ENCODE measurements around the gene FBN2.

Gene FBN2

GRCh38 chr5:128259607-128260021 is 278.4 kb downstream of the FBN2 start:
- in situ Hi-C loops (cut with MboI; ENCODE audit: low sequenced_read_pairs), result no loop called here

- in situ Hi-C loops (cut with MboI; ENCODE audit: low sequenced_read_pairs), result no loop called here
Observed at GRCh38 chr5:128258372-128258771, 279.7 kb downstream of the FBN2 start.

- in situ Hi-C loops (cut with MboI; ENCODE audit: low sequenced_read_pairs), result no loop called here
Observed at GRCh38 chr5:128257076-128257475, 281.0 kb downstream of the FBN2 start.

GRCh38 chr5:128254789-128255188 is 283.3 kb downstream of the FBN2 start:
- in situ Hi-C loops (cut with MboI; ENCODE audit: low sequenced_read_pairs), result no loop called here

GRCh38 chr5:128253880-128254279 is 284.2 kb downstream of the FBN2 start:
- in situ Hi-C loops (cut with MboI; ENCODE audit: low sequenced_read_pairs), result no loop called here

DNA sequence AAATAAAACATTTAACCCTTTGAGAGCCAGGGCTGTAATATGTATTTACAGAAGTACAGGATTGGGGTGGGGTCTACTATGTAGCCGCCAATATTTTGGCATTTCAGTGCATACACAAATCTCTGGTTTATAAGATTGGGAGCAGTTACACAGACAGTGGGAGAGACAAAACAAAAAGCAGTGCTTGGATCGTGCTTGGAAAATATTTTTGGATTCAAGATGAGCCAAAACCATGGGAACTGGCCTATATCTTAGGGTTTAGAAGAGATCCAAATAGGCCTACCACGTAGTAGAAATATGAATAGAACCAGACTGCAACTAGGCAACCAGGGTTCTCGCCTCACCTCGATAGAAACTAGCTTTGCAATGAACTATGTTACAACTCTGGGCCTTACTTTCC is 284.9 kb downstream of the FBN2 start:
- in situ Hi-C loops (cut with MboI; ENCODE audit: low sequenced_read_pairs), result no loop called here

DNA sequence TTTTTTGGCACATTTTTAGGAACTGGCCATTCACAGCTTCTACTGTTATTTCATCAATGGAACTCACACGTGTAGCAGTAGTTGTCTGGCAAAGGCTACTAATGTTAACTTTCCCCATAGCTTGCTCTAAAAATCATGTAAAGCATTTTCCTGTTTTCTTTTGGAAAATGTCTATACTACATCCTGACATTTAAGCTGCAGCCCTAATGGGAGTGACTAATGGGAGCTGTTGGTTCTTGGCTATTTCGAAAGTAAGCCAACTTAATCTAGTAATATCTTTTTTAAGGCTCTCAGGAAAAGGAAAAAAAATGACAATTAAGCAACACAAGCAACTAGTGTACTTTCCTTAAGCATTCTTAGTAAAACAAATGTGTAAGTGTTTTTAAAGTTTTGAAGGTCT is 285.3 kb downstream of the FBN2 start:
- in situ Hi-C loops (cut with MboI; ENCODE audit: low sequenced_read_pairs), result no loop called here

GRCh38 chr5:128252196-128252595 is 285.8 kb downstream of the FBN2 start:
- in situ Hi-C loops (cut with MboI; ENCODE audit: low sequenced_read_pairs), result no loop called here

- in situ Hi-C loops (cut with MboI; ENCODE audit: low sequenced_read_pairs), result no loop called here
Observed at GRCh38 chr5:128245974-128246373, 292.1 kb downstream of the FBN2 start.

DNA sequence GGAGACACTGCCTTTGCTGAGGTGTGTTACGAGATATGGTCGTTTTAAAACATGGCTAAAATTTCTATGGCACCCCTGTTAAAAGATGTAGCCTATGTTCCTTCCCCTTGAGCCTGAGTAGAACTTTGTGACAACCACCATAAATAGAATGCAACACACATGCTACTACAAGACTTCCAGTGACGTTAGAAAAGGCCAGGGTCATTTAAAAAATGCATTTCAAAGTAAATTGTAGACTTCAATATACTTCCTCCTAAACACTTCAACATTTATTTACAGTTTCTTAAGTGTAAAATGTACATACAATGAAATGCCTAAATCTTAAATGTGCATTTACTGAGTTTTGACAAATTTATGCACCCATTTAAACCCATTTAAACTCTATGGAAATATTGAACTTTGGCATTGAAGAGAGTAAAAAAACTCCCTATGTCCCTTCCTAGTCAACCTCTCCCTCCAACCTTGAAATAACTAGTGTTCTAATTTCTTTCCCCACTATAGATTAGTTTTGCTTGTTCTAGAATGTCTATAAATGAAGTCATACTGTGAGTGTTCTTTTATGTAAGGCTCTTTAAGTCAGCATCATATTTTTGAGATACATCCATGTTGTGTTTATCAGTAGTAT is 294.0 kb downstream of the FBN2 start:
- in situ Hi-C loops (cut with MboI; ENCODE audit: low sequenced_read_pairs), result no loop called here

GRCh38 chr5:128241051-128241695 is 296.9 kb downstream of the FBN2 start:
- in situ Hi-C loops (cut with MboI; ENCODE audit: low sequenced_read_pairs), result no loop called here

DNA sequence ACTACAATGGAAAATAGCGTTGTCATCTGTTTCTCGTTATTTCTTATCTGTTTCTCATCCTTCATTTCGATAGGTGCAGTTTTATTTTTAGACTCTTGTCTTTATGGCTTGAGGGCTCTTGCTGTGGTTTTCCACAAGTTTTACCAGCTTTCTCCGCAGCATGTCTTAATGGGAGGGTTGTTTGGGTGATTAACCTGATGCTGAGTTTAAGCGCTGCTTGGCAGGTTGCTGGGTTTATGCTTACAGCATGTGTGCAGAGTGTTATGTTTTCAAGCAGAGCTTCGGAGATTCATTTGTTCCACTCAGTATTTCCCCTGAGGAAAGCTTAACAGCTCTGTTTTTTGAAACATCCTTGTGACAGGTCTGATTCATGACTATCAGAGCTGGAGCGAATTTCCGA is 300.5 kb downstream of the FBN2 start:
- in situ Hi-C loops (cut with MboI; ENCODE audit: low sequenced_read_pairs), result no loop called here

- in situ Hi-C loops (cut with MboI; ENCODE audit: low sequenced_read_pairs), result no loop called here
Observed at GRCh38 chr5:128237000-128237399, 301.0 kb downstream of the FBN2 start.

DNA sequence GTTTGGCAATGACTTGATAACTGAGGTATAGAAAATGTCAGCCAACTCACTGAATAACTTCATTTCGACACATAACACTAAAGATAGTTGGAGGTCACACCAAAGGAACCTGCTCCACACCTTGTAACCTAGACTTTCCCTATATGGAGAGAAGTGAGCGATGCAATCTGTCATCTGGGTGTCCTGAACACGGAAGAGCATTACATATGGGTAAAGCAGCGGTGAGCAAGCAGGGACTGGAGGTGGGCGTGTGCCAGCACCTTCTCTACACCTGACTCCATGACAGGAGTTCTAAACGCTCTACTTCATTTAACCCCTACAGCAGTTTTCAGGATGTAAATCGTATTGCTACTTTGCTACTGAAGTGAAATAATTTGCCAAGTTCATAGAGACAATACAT is 301.7 kb downstream of the FBN2 start:
- in situ Hi-C loops (cut with MboI; ENCODE audit: low sequenced_read_pairs), result no loop called here

DNA sequence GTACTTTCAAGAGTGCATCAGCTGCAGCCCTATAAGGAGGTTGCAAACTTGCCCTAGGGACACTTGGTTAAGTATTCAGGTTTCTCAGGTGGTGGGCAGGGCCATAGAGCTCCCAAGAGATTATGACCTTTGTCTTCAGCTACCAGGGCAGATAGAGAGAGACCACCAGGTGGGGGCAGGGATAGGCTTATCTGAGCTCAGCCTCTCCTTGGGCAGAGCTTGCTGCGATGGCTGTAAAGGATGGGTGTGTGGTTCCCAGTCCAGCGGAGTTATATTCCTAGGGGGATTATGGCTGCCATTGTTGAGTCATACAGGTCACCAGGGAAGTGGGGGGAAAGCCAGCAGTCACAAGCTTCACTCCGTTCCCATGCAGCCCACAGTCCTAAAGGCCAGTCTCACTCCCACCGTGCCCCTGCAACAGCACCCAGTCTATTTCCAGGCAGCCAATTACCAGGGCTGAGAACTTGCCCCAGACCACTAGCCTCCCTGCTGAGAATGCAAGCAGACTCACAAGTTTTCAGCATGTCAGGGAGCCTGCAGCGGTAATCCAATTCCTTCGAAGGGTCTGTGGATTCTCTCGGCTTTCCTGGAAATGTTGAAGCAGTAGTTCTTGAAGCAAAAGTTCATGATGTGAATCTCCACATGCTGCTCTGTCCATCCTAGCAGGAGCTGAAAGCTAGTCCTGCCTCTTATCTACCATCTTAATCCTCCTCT is 303.0 kb downstream of the FBN2 start:
- in situ Hi-C loops (cut with MboI; ENCODE audit: low sequenced_read_pairs), result no loop called here

- in situ Hi-C loops (cut with MboI; ENCODE audit: low sequenced_read_pairs), result no loop called here
Observed at GRCh38 chr5:128228521-128228920, 309.5 kb downstream of the FBN2 start.

GRCh38 chr5:128228008-128228407 is 310.0 kb downstream of the FBN2 start:
- in situ Hi-C loops (cut with MboI; ENCODE audit: low sequenced_read_pairs), result no loop called here

DNA sequence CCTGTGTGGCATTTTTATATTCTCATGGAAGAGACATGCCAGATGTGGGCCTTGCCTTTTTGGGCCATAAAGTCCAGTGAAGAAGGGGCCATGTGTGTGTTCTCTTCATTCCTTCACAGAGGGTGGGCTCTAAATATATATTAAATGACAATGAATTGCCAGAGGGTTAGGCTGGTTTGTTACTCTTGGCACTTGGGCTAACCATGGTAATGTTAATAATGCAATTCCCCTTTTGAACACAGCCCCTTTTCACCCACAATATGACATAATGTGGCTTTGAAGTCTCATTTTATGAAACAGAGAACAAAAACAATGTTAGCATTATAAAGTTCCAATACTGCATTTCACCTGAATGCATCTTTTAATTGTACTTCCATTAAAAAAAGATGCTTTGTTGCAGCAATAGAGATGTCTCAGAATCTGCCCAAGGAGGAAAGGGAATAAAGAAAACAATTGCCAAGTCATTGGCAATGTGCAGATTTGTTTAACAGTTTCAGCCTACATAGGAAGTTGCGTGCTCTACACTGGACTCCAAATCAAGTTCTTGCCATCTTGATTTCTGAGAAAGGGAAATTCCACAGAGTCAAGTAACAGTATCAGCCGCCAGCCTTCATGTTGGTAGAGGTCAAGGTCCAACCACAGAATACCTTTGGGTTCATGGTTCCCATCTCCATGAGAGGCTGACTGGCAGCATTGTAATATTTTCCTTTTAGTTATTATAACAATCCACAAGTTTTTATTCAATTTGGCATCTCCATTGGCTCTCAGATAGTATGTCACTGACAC is 312.6 kb downstream of the FBN2 start:
- in situ Hi-C loops (cut with MboI; ENCODE audit: low sequenced_read_pairs), result no loop called here

DNA sequence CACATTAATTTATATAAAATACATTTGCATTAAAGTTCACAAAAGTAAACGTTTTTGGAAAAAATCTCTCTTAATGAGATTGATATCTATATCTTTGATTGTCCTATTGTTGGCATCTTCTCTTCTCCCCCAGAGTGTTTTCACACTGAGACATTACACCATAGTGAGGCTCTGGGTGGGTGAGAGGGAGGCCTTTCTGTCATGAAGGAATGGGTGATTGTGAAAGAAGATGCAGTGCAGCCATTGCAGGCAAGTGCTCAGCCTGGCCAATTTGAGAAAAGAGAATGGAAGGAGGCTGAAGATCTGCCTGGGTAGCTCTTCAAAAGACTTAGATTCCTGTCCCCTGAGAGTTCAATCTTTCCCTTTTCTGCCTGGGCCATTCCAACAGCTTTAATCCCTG is 313.7 kb downstream of the FBN2 start:
- in situ Hi-C loops (cut with MboI; ENCODE audit: low sequenced_read_pairs), result loop anchor here (25.0 kb wide), 1 partner anchor 662 kb away; no protein-coding TSS in a partner anchor

GRCh38 chr5:128220841-128221240 is 317.2 kb downstream of the FBN2 start:
- in situ Hi-C loops (cut with MboI; ENCODE audit: low sequenced_read_pairs), result loop anchor here (25.0 kb wide), 1 partner anchor 659 kb away; no protein-coding TSS in a partner anchor

- in situ Hi-C loops (cut with MboI; ENCODE audit: low sequenced_read_pairs), result loop anchor here (25.0 kb wide), 1 partner anchor 655 kb away; no protein-coding TSS in a partner anchor
Observed at GRCh38 chr5:128216860-128217531, 321.0 kb downstream of the FBN2 start.

All from HL-60/S4 treated with retinoic acid at 250 ng/mL for 4 days and 3 days (cell line).